ENCODE data around the gene TNFRSF1B.

GRCh38 chr1:12143631-12144155, 23.1 kb upstream of the TNFRSF1B start:
- TF ChIP-seq CTCF (optimal IDR thresholded peaks at IDR 0.05 in 1 of 3, IDR thresholded peaks at IDR 0.05 in 1 of 3, conservative IDR thresholded peaks at IDR 0.05 in 1 of 3; ENCODE audit: extremely low read depth in 1 of 3, insufficient read depth in 2 of 3, low read length in 3 of 3) (no peak), EZH2 (IDR thresholded peaks at IDR 0.05; ENCODE audit: low read length) (no peak)

Data from keratinocyte (primary cell).